SU-DHL-6 (cell line): ENCODE data around the gene ATF6.

Experiments
- H2AFZ ChIP-seq: fragments of 200-600 bp; sonication (generic); 2 replicates; pipeline ENCODE4 v1.6.1; 2014; ENCODE audit warnings: low read depth, mild to moderate bottlenecking, moderate library complexity, mixed read lengths, antibody characterized with exemption, low read length; ENCODE audit not compliant: severe bottlenecking
- H3F3A ChIP-seq: fragments of 200-600 bp; shearing (Covaris generic); 2 replicates; pipeline ENCODE4 v1.6.0; 2016; ENCODE audit warnings: antibody characterized with exemption, mild to moderate bottlenecking; ENCODE audit not compliant: insufficient read depth
- H3K27ac ChIP-seq: fragments of 200-600 bp; sonication (generic); 2 replicates; pipeline ENCODE4 v1.5.1; 2016; ENCODE audit warnings: low read depth, mild to moderate bottlenecking, low read length, moderate library complexity, mixed read lengths
- H3K27me3 ChIP-seq: fragments of 200-600 bp; sonication (generic), shearing (Covaris generic); 2 replicates; pipeline ENCODE4 v1.6.0; 2014; ENCODE audit warnings: mild to moderate bottlenecking, low read length
- H3K36me3 ChIP-seq: fragments of 200-600 bp; sonication (generic); 2 replicates; pipeline ENCODE4 v1.6.1; 2014; ENCODE audit warnings: mild to moderate bottlenecking, low read length, mixed read lengths
- H3K4me2 ChIP-seq: fragments of 300-600, 200-600 bp; shearing (Covaris generic), sonication (generic); 2 replicates; pipeline ENCODE4 v1.6.0; 2014; ENCODE audit warnings: low read length, low read depth, mild to moderate bottlenecking; ENCODE audit not compliant: poor library complexity, severe bottlenecking
- H3K4me3 ChIP-seq: fragments of 200-600 bp; sonication (generic); 2 replicates; pipeline ENCODE4 v1.5.1; 2014; ENCODE audit warnings: antibody characterized with exemption, low read length, mild to moderate bottlenecking, mixed read lengths; ENCODE audit not compliant: insufficient read depth, poor library complexity, severe bottlenecking
- H3K79me2 ChIP-seq: fragments of 200-600 bp; sonication (generic); 2 replicates; pipeline ENCODE4 v1.6.1; 2014; ENCODE audit warnings: mild to moderate bottlenecking, low read length, moderate library complexity; ENCODE audit not compliant: insufficient read depth
- H3K9ac ChIP-seq: fragments of 200-600 bp; sonication (generic); 2 replicates; pipeline ENCODE4 v1.7.0; 2014; ENCODE audit warnings: mild to moderate bottlenecking, low read length
- H3K9me2 ChIP-seq: fragments of 200-600 bp; sonication (generic); replicated peaks from 2 replicates; pipeline ENCODE4 v1.6.1; 2014; ENCODE audit warnings: low read length; ENCODE audit not compliant: insufficient read depth
- H3K9me3 ChIP-seq: fragments of 200-600 bp; sonication (generic); 2 replicates; pipeline ENCODE4 v1.6.1; 2014; ENCODE audit warnings: low read length, mixed read lengths; ENCODE audit not compliant: insufficient read depth
- H4K20me1 ChIP-seq: fragments of 200-600 bp; sonication (generic); 2 replicates; pipeline ENCODE4 v1.6.1; 2014; ENCODE audit warnings: low read depth, mild to moderate bottlenecking, antibody characterized with exemption, low read length, moderate library complexity, mixed read lengths
- EZH2phosphoT487 ChIP-seq: fragments of 200-600 bp; sonication (generic), shearing (Covaris generic); conservative IDR thresholded peaks from 2 replicates; pipeline ENCODE4 v1.6.1; 2018; ENCODE audit warnings: mild to moderate bottlenecking, antibody characterized with exemption, low read length, moderate library complexity, mixed read lengths
- TF ChIP-seq, protein P1 (sequence below): fragments of 200-600 bp; sonication (generic); IDR thresholded peaks from one replicate; pipeline ENCODE4 v1.5.1; 2017; ENCODE audit warnings: antibody characterized with exemption, mild to moderate bottlenecking, low read length, moderate library complexity; ENCODE audit not compliant: insufficient read depth, poor library complexity, severe bottlenecking

Gene ATF6

DNA sequence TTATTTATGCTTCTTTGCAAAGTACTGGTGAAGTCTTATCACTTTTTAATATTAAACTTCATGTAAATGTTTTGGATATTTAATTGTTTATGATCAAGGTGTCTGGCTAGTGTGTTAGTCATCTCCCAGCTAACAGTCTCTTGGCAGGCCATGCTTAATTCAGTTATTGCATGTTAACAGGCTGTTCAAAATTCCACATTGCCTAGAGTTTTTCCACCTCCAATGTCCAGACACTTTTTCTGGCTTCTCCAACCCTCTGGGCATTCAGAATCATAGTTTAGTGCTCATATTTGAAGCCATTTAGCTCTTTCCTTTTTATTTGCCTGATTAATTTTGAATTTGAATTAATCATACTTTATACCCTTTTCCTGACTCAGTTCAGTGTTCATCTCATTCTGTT lies 188.3 kb downstream of the ATF6 start:
- Histone ChIP-seq H3K9ac (no peak overlapping the region), H3K9me2 (no peaks in the 10 kb centered on the region), H3K27me3 (no peaks in the 10 kb centered on the region), H3K9me3 (no peaks in the 10 kb centered on the region), H4K20me1 (no peaks in the 10 kb centered on the region), H3K27ac (no peak overlapping the region), H3K79me2 (no peaks in the 10 kb centered on the region), H2AFZ (no peak overlapping the region), H3K36me3 (no peaks in the 10 kb centered on the region; the same call in 1 of the 2 replicates), H3K4me2 (no peak overlapping the region), H3K4me3 (no peak overlapping the region), H3F3A (no peaks in the 10 kb centered on the region)
- TF ChIP-seq EZH2phosphoT487 = no peak
- TF ChIP-seq, protein P1, sequence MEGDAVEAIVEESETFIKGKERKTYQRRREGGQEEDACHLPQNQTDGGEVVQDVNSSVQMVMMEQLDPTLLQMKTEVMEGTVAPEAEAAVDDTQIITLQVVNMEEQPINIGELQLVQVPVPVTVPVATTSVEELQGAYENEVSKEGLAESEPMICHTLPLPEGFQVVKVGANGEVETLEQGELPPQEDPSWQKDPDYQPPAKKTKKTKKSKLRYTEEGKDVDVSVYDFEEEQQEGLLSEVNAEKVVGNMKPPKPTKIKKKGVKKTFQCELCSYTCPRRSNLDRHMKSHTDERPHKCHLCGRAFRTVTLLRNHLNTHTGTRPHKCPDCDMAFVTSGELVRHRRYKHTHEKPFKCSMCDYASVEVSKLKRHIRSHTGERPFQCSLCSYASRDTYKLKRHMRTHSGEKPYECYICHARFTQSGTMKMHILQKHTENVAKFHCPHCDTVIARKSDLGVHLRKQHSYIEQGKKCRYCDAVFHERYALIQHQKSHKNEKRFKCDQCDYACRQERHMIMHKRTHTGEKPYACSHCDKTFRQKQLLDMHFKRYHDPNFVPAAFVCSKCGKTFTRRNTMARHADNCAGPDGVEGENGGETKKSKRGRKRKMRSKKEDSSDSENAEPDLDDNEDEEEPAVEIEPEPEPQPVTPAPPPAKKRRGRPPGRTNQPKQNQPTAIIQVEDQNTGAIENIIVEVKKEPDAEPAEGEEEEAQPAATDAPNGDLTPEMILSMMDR = no peak

DNA sequence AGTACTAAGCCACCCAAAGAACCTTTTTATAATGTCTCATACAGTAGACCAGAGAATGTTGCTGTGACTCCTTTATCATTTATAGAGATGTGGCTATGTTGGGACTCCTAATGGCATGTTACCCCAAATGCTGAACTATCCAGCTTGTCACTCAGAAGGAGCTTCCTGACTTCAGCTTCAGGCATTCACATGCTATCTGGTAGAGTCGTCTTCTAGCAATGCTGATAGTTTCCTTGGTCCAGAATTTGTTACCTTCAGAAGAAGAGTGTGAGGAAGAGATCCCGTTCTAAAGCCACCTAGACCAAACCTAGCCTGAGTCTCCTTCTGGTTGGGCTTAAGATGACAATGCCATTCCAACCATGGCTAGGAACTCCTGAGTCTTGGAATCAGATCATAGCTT lies 189.5 kb downstream of the ATF6 start:
- no peaks in the 10 kb centered on the region for H3K9me2 ChIP-seq
- no peaks in the 10 kb centered on the region for H3K79me2 ChIP-seq
- no peak overlapping the region for H2AFZ ChIP-seq
- H3F3A ChIP-seq = no peaks in the 10 kb centered on the region
- no peak overlapping the region for H3K9ac ChIP-seq
- no peaks in the 10 kb centered on the region for H4K20me1 ChIP-seq
- H3K27me3 ChIP-seq = no peaks in the 10 kb centered on the region
- H3K9me3 ChIP-seq = no peaks in the 10 kb centered on the region
- H3K4me3 ChIP-seq = no peak overlapping the region
- H3K4me2 ChIP-seq = no peak overlapping the region
- TF ChIP-seq EZH2phosphoT487 = no peak
- no peaks in the 10 kb centered on the region; the same call in 1 of the 2 replicates for H3K36me3 ChIP-seq
- no peak overlapping the region for H3K27ac ChIP-seq

DNA sequence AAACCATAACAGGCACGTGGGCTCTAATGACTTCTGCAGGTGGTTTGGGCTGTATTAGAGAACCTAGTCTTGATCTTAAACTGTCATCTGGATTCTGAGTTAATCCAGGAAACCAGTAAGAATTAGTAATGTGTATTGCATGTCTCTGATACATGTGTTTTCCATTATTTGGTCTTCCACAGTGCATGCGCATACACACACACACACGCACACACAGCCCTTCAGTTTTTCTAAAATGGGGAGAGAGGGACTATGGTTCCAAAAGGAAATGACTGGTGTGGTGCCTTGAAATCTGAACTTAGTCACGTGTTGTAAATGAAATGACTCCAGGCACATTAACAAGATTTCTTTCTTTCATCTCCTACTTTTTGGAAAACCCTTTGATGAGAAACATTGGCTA lies 190.0 kb downstream of the ATF6 start:
- H3K79me2 ChIP-seq = no peaks in the 10 kb centered on the region

DNA sequence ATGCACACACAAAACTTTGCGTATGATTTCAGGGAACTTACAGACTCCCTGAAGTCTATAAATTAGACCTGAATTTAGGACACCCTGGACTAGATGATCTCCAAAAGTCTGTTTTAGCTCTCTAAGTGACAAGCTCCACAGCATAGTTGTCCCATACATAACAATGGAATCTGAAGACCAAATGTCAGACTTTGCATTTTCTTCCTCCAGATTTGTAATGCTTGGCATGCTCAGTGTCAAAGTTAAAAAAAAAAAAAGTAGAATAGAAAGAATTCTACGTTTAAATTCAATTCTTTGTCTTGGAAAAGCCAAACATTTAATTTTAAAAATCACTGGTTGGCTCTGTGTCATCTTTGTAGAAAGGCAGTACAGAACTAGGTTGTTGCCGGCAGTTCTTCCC lies 190.8 kb downstream of the ATF6 start:
- Histone ChIP-seq H3K9me2 (no peaks in the 10 kb centered on the region), H3K27ac (no peak overlapping the region), H3K36me3 (no peaks in the 10 kb centered on the region; the same call in 1 of the 2 replicates), H3K9me3 (no peaks in the 10 kb centered on the region), H3F3A (no peaks in the 10 kb centered on the region), H3K27me3 (no peaks in the 10 kb centered on the region), H4K20me1 (no peaks in the 10 kb centered on the region), H3K4me3 (no peak overlapping the region), H3K79me2 (no peaks in the 10 kb centered on the region), H3K9ac (no peak overlapping the region), H3K4me2 (no peak overlapping the region), H2AFZ (no peak overlapping the region)
- TF ChIP-seq, protein P1 = no peak
- TF ChIP-seq EZH2phosphoT487 = no peak

More for the DNA sequence above, 190.0 kb downstream of the ATF6 start:
- no peak overlapping the region for H3K9ac ChIP-seq
- no peak for TF ChIP-seq EZH2phosphoT487
- TF ChIP-seq, protein P1 = no peak
- no peaks in the 10 kb centered on the region for H3K9me2 ChIP-seq
- no peak overlapping the region for H2AFZ ChIP-seq
- no peak overlapping the region for H3K4me2 ChIP-seq
- H3K4me3 ChIP-seq = no peak overlapping the region
- no peaks in the 10 kb centered on the region for H4K20me1 ChIP-seq
- no peaks in the 10 kb centered on the region for H3F3A ChIP-seq
- H3K27me3 ChIP-seq = no peaks in the 10 kb centered on the region
- H3K36me3 ChIP-seq = no peaks in the 10 kb centered on the region; the same call in 1 of the 2 replicates
- no peaks in the 10 kb centered on the region for H3K9me3 ChIP-seq
- H3K27ac ChIP-seq = no peak overlapping the region
